Mammary epithelial cell (primary cell): ENCODE data around the gene LNP1.
"Not testable (repeated sequence)": the region's sequence is repeated elsewhere in the genome, so short reads cannot be mapped to it uniquely, and the experiment has no call there.

Experiments used
- EZH2 ChIP-seq: IDR thresholded peaks from 2 replicates; pipeline ENCODE4 v1.6.1; 2012; ENCODE audit warnings: low read length, inconsistent platforms, borderline replicate concordance
- TF ChIP-seq, protein P1 (sequence below), 2 donors: IDR thresholded peaks in 1 of 2; conservative IDR thresholded peaks in 1 of 2; 2 replicates each; pipeline ENCODE4 v1.5.1; 2011 to 2012; ENCODE audit warnings: inconsistent platforms in 2 of 2, low read length in 2 of 2, mild to moderate bottlenecking in 2 of 2, control low read depth in 1 of 2, low read depth in 1 of 2; ENCODE audit not compliant: insufficient read depth in 1 of 2; ENCODE audit errors: extremely low read depth in 1 of 2

DNA sequence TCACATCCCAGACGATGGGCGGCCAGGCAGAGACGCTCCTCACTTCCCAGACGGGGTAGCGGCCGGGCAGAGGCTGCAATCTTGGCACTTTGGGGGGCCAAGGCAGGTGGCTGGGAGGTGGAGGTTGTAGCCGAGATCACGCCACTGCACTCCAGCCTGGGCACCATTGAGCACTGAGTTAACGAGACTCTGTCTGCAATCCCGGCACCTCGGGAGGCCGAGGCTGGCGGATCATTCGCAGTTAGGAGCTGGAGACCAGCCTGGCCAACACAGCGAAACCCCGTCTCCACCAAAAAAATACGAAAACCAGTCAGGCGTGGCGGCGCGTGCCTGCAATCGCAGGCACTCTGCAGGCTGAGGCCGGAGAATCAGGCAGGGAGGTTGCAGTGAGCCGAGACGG, 77.2 kb downstream of the LNP1 start:
- TF ChIP-seq, protein P1, sequence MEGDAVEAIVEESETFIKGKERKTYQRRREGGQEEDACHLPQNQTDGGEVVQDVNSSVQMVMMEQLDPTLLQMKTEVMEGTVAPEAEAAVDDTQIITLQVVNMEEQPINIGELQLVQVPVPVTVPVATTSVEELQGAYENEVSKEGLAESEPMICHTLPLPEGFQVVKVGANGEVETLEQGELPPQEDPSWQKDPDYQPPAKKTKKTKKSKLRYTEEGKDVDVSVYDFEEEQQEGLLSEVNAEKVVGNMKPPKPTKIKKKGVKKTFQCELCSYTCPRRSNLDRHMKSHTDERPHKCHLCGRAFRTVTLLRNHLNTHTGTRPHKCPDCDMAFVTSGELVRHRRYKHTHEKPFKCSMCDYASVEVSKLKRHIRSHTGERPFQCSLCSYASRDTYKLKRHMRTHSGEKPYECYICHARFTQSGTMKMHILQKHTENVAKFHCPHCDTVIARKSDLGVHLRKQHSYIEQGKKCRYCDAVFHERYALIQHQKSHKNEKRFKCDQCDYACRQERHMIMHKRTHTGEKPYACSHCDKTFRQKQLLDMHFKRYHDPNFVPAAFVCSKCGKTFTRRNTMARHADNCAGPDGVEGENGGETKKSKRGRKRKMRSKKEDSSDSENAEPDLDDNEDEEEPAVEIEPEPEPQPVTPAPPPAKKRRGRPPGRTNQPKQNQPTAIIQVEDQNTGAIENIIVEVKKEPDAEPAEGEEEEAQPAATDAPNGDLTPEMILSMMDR (conservative IDR thresholded peaks at IDR 0.05 in 1 of 2, IDR thresholded peaks at IDR 0.05 in 1 of 2; ENCODE audit: extremely low read depth in 1 of 2, insufficient read depth in 1 of 2, low read depth in 1 of 2, low read length in 2 of 2), result not testable (repeated sequence)
- not testable (repeated sequence) for TF ChIP-seq EZH2
